SU-DHL-6 (cell line): ENCODE data around the gene COL12A1.

Source experiments
- H2AFZ ChIP-seq: fragments of 200-600 bp; sonication (generic); 2 replicates; pipeline ENCODE4 v1.6.1; 2014; ENCODE audit warnings: low read depth, mild to moderate bottlenecking, moderate library complexity, mixed read lengths, antibody characterized with exemption, low read length; ENCODE audit not compliant: severe bottlenecking
- H3F3A ChIP-seq: fragments of 200-600 bp; shearing (Covaris generic); 2 replicates; pipeline ENCODE4 v1.6.0; 2016; ENCODE audit warnings: antibody characterized with exemption, mild to moderate bottlenecking; ENCODE audit not compliant: insufficient read depth
- H3K27ac ChIP-seq: fragments of 200-600 bp; sonication (generic); 2 replicates; pipeline ENCODE4 v1.5.1; 2016; ENCODE audit warnings: low read depth, mild to moderate bottlenecking, low read length, moderate library complexity, mixed read lengths
- H3K27me3 ChIP-seq: fragments of 200-600 bp; sonication (generic), shearing (Covaris generic); 2 replicates; pipeline ENCODE4 v1.6.0; 2014; ENCODE audit warnings: mild to moderate bottlenecking, low read length
- H3K36me3 ChIP-seq: fragments of 200-600 bp; sonication (generic); 2 replicates; pipeline ENCODE4 v1.6.1; 2014; ENCODE audit warnings: mild to moderate bottlenecking, low read length, mixed read lengths
- H3K4me2 ChIP-seq: fragments of 300-600, 200-600 bp; shearing (Covaris generic), sonication (generic); 2 replicates; pipeline ENCODE4 v1.6.0; 2014; ENCODE audit warnings: low read length, low read depth, mild to moderate bottlenecking; ENCODE audit not compliant: poor library complexity, severe bottlenecking
- H3K4me3 ChIP-seq: fragments of 200-600 bp; sonication (generic); 2 replicates; pipeline ENCODE4 v1.5.1; 2014; ENCODE audit warnings: antibody characterized with exemption, low read length, mild to moderate bottlenecking, mixed read lengths; ENCODE audit not compliant: insufficient read depth, poor library complexity, severe bottlenecking
- H3K79me2 ChIP-seq: fragments of 200-600 bp; sonication (generic); 2 replicates; pipeline ENCODE4 v1.6.1; 2014; ENCODE audit warnings: mild to moderate bottlenecking, low read length, moderate library complexity; ENCODE audit not compliant: insufficient read depth
- H3K9ac ChIP-seq: fragments of 200-600 bp; sonication (generic); 2 replicates; pipeline ENCODE4 v1.7.0; 2014; ENCODE audit warnings: mild to moderate bottlenecking, low read length
- H3K9me2 ChIP-seq: fragments of 200-600 bp; sonication (generic); replicated peaks from 2 replicates; pipeline ENCODE4 v1.6.1; 2014; ENCODE audit warnings: low read length; ENCODE audit not compliant: insufficient read depth
- H3K9me3 ChIP-seq: fragments of 200-600 bp; sonication (generic); 2 replicates; pipeline ENCODE4 v1.6.1; 2014; ENCODE audit warnings: low read length, mixed read lengths; ENCODE audit not compliant: insufficient read depth
- H4K20me1 ChIP-seq: fragments of 200-600 bp; sonication (generic); 2 replicates; pipeline ENCODE4 v1.6.1; 2014; ENCODE audit warnings: low read depth, mild to moderate bottlenecking, antibody characterized with exemption, low read length, moderate library complexity, mixed read lengths
- CTCF ChIP-seq: fragments of 200-600 bp; sonication (generic); IDR thresholded peaks from one replicate; pipeline ENCODE4 v1.5.1; 2017; ENCODE audit warnings: antibody characterized with exemption, mild to moderate bottlenecking, low read length, moderate library complexity; ENCODE audit not compliant: insufficient read depth, poor library complexity, severe bottlenecking
- EZH2phosphoT487 ChIP-seq: fragments of 200-600 bp; sonication (generic), shearing (Covaris generic); conservative IDR thresholded peaks from 2 replicates; pipeline ENCODE4 v1.6.1; 2018; ENCODE audit warnings: mild to moderate bottlenecking, antibody characterized with exemption, low read length, moderate library complexity, mixed read lengths

Gene COL12A1

GRCh38 chr6:75079589-75079988 lies 126.3 kb downstream of the COL12A1 start:
- Histone ChIP-seq H3K9me3 (no peaks in the 10 kb centered on the region), H3K4me2 (no peak overlapping the region), H3K4me3 (no peak overlapping the region), H3K79me2 (no peaks in the 10 kb centered on the region), H3F3A (no peaks in the 10 kb centered on the region), H3K27ac (no peak overlapping the region), H3K36me3 (no peaks in the 10 kb centered on the region), H4K20me1 (no peaks in the 10 kb centered on the region), H3K9ac (no peak overlapping the region), H3K27me3 (no peaks in the 10 kb centered on the region), H3K9me2 (no peaks in the 10 kb centered on the region), H2AFZ (no peak overlapping the region)
- TF ChIP-seq CTCF (no peak), EZH2phosphoT487 (no peak)

GRCh38 chr6:75077701-75078100 lies 128.2 kb downstream of the COL12A1 start:
- no peaks in the 10 kb centered on the region for H3F3A ChIP-seq
- TF ChIP-seq CTCF, result no peak
- TF ChIP-seq EZH2phosphoT487, result no peak
- H3K4me3 ChIP-seq, result no peak overlapping the region
- no peaks in the 10 kb centered on the region for H3K36me3 ChIP-seq
- no peak overlapping the region for H3K27ac ChIP-seq
- no peak overlapping the region for H3K4me2 ChIP-seq
- no peaks in the 10 kb centered on the region for H3K27me3 ChIP-seq
- no peaks in the 10 kb centered on the region for H3K79me2 ChIP-seq
- H3K9me2 ChIP-seq, result no peaks in the 10 kb centered on the region
- H3K9ac ChIP-seq, result no peak overlapping the region
- no peaks in the 10 kb centered on the region for H3K9me3 ChIP-seq
- H2AFZ ChIP-seq, result no peak overlapping the region
- no peaks in the 10 kb centered on the region for H4K20me1 ChIP-seq

- Histone ChIP-seq H3K4me2 (no peak overlapping the region), H3F3A (no peaks in the 10 kb centered on the region), H2AFZ (no peak overlapping the region), H4K20me1 (no peaks in the 10 kb centered on the region), H3K4me3 (no peak overlapping the region), H3K27me3 (no peaks in the 10 kb centered on the region), H3K36me3 (no peaks in the 10 kb centered on the region), H3K9ac (no peak overlapping the region), H3K79me2 (no peaks in the 10 kb centered on the region), H3K9me3 (no peaks in the 10 kb centered on the region), H3K9me2 (no peaks in the 10 kb centered on the region), H3K27ac (no peak overlapping the region)
- TF ChIP-seq EZH2phosphoT487, result no peak
- TF ChIP-seq CTCF, result no peak
Observed at GRCh38 chr6:75076009-75076408, 129.8 kb downstream of the COL12A1 start.
